ENCODE results near the gene FFAR3.

GRCh38 chr19:35373492-35373891 is 15.2 kb downstream of the FFAR3 start:
- TF ChIP-seq POLR2A (IDR thresholded peaks at IDR 0.05; ENCODE audit: control extremely low read depth in 1 of 2, low read depth in 2 of 2, low read length in 2 of 2) (no peak), CTCF (IDR thresholded peaks at IDR 0.05; ENCODE audit: control extremely low read depth in 1 of 3, insufficient read depth in 1 of 3, low read depth in 1 of 3, low read length in 3 of 3) (no peak), POLR2AphosphoS5 (IDR thresholded peaks at IDR 0.05; ENCODE audit: low read depth, low read length) (no peak), ASH2L (IDR thresholded peaks at IDR 0.05; ENCODE audit: low read length) (no peak), JUN (IDR thresholded peaks at IDR 0.05; ENCODE audit: low read depth, low read length) (no peak), BRCA1 (IDR thresholded peaks at IDR 0.05; ENCODE audit: low read depth, low read length) (no peak), KDM5A (IDR thresholded peaks at IDR 0.05; ENCODE audit: low read length) (no peak), RAD21 (IDR thresholded peaks at IDR 0.05 in 1 of 2, conservative IDR thresholded peaks at IDR 0.05 in 1 of 2; ENCODE audit: low read depth in 2 of 2, low read length in 2 of 2) (no peak), TEAD4 (IDR thresholded peaks at IDR 0.05; ENCODE audit: low read depth, low read length) (no peak), CHD2 (IDR thresholded peaks at IDR 0.05; ENCODE audit: low read length) (no peak)

Data from H1 (cell line).